Activated CD8-positive, alpha-beta memory T cell treated with anti-CD3 and anti-CD28 coated beads, Interleukin-2, amount 10 ng/mL, durations not matched to agents 7 days and 5 days (primary cell): ENCODE data around the gene PPP2R5B. TPM values are rescaled to one million over a fixed set of nuclear protein-coding genes. Genes with fewer than 3 reads are reported as not detected.

Experiments
- ATAC-seq: fragments of 150-1000 bp; cut with Tn5 transposase; one replicate; pipeline ENCODE4 v1.10.0; 2021; ENCODE audit warnings: moderate library complexity
- CTCF ChIA-PET: fragments of 350-600 bp; sonication (Branson Sonifier 250); formaldehyde crosslinking; loops from one replicate; lab custom pipeline; 2021; ENCODE audit warnings: antibody characterized with exemption; lab: Charles Lee
- DNase-seq: peaks from one replicate; pipeline ENCODE4 v3.0.0-alpha.2; 2020
- H3K27ac Mint-ChIP-seq: one replicate; pipeline ENCODE4 v1.8.0; 2021; ENCODE audit warnings: mild to moderate bottlenecking, mixed read lengths
- H3K27me3 Mint-ChIP-seq: one replicate; pipeline ENCODE4 v1.8.0; 2021; ENCODE audit warnings: mixed read lengths
- H3K36me3 Mint-ChIP-seq: one replicate; pipeline ENCODE4 v1.8.0; 2021; ENCODE audit warnings: mild to moderate bottlenecking, mixed read lengths
- H3K4me1 Mint-ChIP-seq: one replicate; pipeline ENCODE4 v1.8.0; 2021; ENCODE audit warnings: mixed read lengths
- H3K4me3 Mint-ChIP-seq: one replicate; pipeline ENCODE4 v1.8.0; 2021; ENCODE audit warnings: mild to moderate bottlenecking, moderate library complexity, mixed read lengths
- H3K9me3 Mint-ChIP-seq: one replicate; pipeline ENCODE4 v1.8.0; 2022; ENCODE audit warnings: low read depth, mixed read lengths
- total RNA-seq, 2 experiments: library from RNA; stranded (reverse); gene quantifications; one replicate each; pipeline ENCODE4 v1.2.3, GENCODE V29; 2021

PPP2R5B gene
- total RNA-seq, 2 experiments from 2014 or later: 11.7 to 12.3 TPM

DNA sequence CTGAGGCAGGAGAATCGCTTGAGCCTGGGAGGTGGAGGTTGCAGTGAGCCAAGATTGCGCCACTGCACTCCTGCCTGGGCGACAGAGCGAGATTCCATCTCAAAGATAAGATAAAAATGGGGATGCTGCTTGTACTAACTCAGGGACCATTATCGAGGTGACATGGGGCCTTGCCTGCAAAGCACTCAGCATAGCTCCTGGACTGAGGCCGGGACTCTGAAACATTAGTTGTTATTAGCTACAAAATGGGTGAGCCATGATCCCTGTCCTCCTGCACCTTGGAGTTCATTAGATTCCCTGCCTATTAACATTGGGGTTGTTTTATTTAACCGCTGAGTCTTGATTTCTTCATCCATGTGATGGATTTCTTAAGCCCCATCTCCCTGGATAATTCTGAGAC is 5.1 kb downstream of the PPP2R5B start:
- CTCF ChIA-PET: interaction anchor here (1.4 to 1.7 kb wide), 2 partner anchors 11 to 181 kb away, joined by 3 to 4 read pairs; no protein-coding TSS in a partner anchor
- no peaks in the 10 kb centered on the region for H3K9me3 Mint-ChIP-seq
- H3K27me3 Mint-ChIP-seq: no peaks in the 10 kb centered on the region
- peaks cover 5% of the 10 kb centered on the region for H3K4me1 Mint-ChIP-seq
- DNase-seq: no peak
- no peak overlapping the region for H3K27ac Mint-ChIP-seq
- H3K36me3 Mint-ChIP-seq: no peaks in the 10 kb centered on the region
- no peak overlapping the region for H3K4me3 Mint-ChIP-seq
- ATAC-seq: no peak

DNA sequence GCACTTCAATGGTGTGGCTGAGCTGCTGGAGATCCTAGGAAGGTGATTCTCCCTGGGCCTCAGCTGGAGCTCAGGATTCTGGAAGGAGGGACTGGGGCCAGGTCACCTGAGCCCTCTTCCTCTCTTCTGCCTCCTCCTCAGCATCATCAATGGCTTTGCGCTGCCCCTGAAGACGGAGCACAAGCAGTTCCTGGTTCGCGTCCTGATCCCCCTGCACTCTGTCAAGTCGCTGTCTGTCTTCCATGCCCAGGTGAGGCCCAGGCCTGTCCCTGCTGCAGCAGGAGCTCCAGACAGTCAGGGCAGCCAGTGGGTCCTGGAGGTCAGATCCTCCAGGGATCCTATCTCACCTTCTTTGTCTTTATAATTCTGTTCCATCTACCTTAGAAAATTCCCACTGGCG is 5.9 kb downstream of the PPP2R5B start:
- DNase-seq (no peak), ATAC-seq (no peak)
- Mint-ChIP-seq H3K36me3 (no peaks in the 10 kb centered on the region), H3K4me1 (peaks cover under 1% of the 10 kb centered on the region), H3K9me3 (no peaks in the 10 kb centered on the region), H3K4me3 (no peak overlapping the region), H3K27me3 (no peaks in the 10 kb centered on the region), H3K27ac (no peak overlapping the region)
- CTCF ChIA-PET: interaction anchor here (1.4 kb wide), 1 partner anchor 180 kb away, joined by 3 read pairs; no protein-coding TSS in a partner anchor

DNA sequence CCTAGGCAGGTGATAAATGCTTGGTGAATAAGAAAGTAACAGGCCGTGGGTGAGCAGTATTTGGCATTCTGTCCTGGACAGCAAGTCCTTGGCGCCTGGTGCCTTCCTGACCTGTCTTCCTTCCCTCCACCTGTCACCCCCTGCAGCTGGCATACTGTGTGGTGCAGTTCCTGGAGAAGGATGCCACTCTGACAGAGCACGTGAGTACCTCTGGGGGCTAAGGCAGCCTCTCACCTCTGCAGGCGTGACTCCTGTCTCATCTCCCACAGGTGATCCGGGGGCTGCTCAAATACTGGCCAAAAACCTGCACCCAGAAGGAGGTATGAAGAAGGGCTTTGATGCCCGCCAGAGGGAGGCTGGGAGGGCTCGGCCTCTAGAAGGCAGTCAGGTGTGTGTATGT is 6.8 kb downstream of the PPP2R5B start:
- Mint-ChIP-seq H3K27me3 (no peaks in the 10 kb centered on the region), H3K4me1 (no peaks in the 10 kb centered on the region), H3K27ac (no peak overlapping the region), H3K36me3 (no peaks in the 10 kb centered on the region), H3K9me3 (no peaks in the 10 kb centered on the region), H3K4me3 (no peak overlapping the region)
- no peak for DNase-seq
- ATAC-seq: no peak
- CTCF ChIA-PET: no interaction called here

DNA sequence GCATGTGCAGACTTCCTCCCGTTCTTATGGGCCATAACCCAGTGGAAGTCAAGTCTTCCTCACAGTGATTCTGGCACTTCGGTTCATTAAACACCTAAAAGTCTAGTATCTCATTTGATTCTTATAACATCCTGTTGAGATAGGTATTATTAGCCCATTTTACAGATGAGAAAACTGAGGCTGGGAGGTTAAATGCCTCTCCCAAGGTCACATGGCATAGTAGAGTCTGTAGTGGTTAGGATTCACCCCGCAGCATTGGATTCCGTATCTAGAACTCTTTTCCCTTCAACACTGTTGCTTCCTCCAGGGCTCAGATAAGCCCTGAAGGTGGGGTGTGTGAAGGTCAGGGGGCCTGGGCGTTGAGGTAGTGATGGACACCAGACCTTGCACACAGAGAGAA is 7.8 kb downstream of the PPP2R5B start:
- CTCF ChIA-PET: no interaction called here

DNA sequence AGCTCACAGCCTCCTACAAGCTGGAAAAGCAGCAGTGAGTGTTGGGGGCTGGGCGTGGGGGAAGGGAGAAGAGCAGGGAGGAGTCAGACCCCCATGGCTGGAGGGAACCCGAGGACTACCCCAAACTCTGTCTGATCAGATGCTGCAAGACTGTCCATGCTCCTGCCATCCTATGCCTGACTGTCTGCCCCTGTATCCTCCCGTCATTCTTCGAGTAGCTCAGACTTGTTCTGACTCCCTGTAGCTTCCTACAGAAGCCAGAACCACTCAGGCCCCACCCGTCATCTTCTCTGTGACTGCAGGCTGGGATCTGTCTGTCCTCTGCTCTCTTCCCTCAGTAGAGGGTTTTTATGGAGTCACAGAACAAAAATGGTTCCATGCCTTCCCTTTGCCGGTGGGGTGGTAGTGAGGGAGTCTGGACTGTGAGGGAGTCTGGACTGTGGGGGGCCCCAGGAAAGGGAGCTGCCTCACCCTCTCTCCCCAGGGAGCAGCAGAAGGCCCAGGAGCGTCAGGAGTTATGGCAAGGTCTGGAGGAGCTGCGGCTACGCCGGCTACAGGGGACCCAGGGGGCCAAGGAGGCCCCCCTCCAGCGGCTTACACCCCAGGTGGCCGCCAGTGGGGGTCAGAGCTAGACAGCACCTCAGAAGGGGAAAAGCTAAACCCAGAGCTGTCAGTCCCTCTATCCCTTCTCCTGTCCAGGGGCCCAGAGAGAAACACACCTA is 8.9 kb downstream of the PPP2R5B start:
- ATAC-seq (no peak), DNase-seq (no peak)
- Mint-ChIP-seq H3K9me3 (no peaks in the 10 kb centered on the region), H3K4me3 (no peak overlapping the region), H3K36me3 (no peaks in the 10 kb centered on the region), H3K4me1 (no peaks in the 10 kb centered on the region), H3K27ac (no peak overlapping the region), H3K27me3 (no peaks in the 10 kb centered on the region)
- CTCF ChIA-PET: interaction anchor here (0.6 kb wide), 1 partner anchor 19 kb away, joined by 3 read pairs; no protein-coding TSS in a partner anchor

More for the DNA sequence above, 7.8 kb downstream of the PPP2R5B start:
- Mint-ChIP-seq H3K27me3 (no peaks in the 10 kb centered on the region), H3K9me3 (no peaks in the 10 kb centered on the region), H3K27ac (no peak overlapping the region), H3K4me3 (no peak overlapping the region), H3K36me3 (no peaks in the 10 kb centered on the region), H3K4me1 (no peaks in the 10 kb centered on the region)
- DNase-seq (no peak), ATAC-seq (no peak)

DNA sequence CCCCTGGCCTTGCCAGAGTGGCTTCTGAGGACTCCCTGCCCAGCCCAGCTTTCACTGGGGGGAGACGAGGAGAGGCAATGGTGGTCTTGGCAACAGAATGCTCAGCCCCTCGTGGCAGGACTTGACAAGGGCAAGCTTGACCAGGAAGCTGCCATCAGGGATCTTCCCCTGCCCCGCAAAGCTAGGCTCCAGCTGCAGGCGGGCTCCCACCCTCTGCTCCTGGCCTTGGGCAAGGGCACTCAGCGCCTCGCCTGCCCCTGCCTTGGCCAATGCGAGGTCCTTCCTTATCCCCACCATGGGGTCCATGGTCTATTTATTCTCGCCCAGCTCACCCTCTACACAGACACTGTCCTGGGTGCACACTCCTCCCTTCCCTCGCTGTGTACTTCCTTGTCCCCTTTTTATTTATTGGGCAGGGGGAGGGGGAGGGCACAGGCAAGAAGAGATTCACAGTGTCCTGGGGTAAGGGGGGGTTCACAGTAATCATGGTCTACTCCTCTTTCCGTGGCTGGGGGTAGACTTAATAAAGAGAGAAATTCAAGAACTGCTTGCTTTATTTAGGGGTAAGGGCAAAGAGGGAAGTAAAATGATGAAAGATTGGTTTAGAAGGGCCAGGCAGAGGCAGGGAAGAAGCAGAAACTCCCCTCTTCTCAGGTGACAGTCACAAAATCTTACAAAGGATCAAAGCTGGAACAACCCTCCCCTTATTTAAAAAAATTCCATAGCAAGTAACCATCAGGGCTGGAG is 9.6 kb downstream of the PPP2R5B start:
- Mint-ChIP-seq H3K9me3 (no peaks in the 10 kb centered on the region), H3K4me1 (no peaks in the 10 kb centered on the region), H3K27me3 (peaks cover 2% of the 10 kb centered on the region), H3K27ac (no peak overlapping the region), H3K4me3 (no peak overlapping the region), H3K36me3 (no peaks in the 10 kb centered on the region)
- no peak for DNase-seq
- ATAC-seq: no peak
- CTCF ChIA-PET: interaction anchor here (0.6 kb wide), 1 partner anchor 18 kb away, joined by 3 read pairs; no protein-coding TSS in a partner anchor

DNA sequence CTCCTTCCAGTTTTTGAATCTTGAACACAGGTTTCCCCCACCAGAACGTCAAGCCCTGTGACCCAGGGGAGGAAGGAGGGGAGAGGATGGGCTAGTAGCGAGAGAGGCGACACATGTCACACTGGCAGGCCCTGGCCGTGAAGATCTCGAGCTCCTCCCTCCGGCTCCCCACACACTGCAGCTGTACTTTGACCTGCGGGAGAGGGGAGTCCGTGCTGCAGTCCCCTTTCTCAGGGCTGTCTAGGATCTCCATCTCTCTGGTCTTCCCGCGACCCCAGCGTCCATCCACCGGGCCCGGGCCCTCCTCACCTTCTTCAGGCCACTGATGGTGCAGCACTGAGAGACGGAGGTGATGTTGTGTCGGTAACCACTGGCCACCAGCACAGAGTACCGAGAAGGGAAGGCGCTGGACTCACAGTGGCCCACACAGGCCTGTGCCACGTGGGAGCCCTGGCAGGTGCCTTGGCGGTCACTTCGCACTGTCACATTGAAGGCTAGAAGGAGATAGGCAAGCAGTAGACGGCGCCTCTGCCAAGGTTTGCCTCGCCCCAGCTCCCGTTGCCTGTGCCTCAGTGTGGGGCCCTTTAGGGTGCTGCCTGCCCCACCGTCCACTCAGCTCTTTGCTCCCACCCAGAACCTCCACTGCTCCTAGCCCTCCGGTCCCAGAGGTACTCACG is 10.3 kb downstream of the PPP2R5B start:
- Mint-ChIP-seq H3K27ac (no peak overlapping the region), H3K27me3 (peaks cover 2% of the 10 kb centered on the region), H3K4me1 (no peaks in the 10 kb centered on the region), H3K9me3 (no peaks in the 10 kb centered on the region), H3K4me3 (no peak overlapping the region), H3K36me3 (no peaks in the 10 kb centered on the region)
- CTCF ChIA-PET: no interaction called here
- ATAC-seq (no peak), DNase-seq (no peak)

DNA sequence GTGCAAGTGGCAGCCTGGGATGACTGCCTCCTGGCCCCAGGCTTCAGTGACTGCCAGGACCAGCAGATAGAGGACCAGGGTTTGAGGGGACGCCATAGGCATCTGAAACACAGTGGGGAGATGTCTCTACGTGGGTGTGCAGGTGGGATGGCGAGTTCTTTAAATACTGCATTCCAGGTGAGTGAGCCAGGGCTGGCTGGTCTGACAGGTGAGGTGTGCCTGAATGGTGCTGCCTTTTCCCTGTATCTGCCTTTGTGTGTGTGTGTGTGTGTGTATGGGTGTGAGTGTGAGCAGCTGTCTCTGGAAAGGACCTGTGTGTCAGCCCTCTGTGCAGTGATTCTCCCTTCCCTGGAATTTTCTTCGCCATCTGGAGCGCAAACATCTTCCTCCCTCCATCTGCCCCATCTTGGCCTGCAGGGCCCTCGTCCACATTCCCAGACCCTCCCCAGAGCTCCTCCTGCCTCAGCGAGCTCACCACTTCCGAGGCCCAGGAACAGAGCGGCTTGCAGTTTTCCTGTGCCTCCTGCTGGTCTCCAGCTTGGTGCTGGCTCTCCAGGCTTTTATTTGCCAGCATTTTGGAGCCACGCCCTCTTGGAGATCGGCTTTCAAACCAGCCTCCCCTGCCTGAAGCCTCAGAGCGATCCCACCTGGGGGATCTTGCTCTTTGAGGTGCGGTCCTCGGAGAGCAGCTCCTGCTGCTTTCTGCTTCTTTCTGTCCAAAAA is 11.0 kb downstream of the PPP2R5B start, which contains the start of gene GPHA2:
TSS of gene GPHA2 (minus strand) at position 535 of the 723 bp plus-strand sequence. CDS start at position 102, 433 bp downstream.
- Mint-ChIP-seq H3K36me3 (no peaks in the 10 kb centered on the region), H3K27ac (no peak within 1 kb of the TSS), H3K4me1 (no peaks in the 10 kb centered on the region), H3K9me3 (no peaks in the 10 kb centered on the region), H3K27me3 (peaks cover 2% of the 10 kb centered on the region), H3K4me3 (no peak within 1 kb of the TSS)
- CTCF ChIA-PET: interaction anchor here (1.3 to 1.5 kb wide), 2 partner anchors 16 to 59 kb away, joined by 3 read pairs; no protein-coding TSS in a partner anchor
- no peak for ATAC-seq
- DNase-seq: no peak

DNA sequence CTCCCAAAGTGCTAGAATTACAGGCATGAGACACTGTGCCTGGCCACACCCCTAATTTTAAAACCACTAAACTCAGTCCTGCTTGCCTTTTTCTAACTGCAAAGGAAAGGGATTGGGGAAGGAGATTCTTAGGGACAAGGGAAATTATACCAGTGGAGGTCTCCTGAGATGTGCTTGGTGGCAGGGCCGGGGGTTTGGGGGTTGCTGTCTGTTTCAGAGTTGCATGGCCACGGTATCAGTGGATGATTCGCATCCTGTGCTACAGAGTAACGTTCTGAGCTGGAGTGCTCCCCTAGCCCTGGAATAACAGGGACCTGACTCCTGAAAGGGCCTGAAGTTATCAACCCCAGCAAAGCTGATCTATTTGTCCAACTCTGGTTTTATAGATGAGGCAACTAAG is 12.1 kb downstream of the PPP2R5B start:
- no peak overlapping the region for H3K27ac Mint-ChIP-seq
- no peak overlapping the region for H3K4me3 Mint-ChIP-seq
- CTCF ChIA-PET: interaction anchor here (1.3 to 1.5 kb wide), 2 partner anchors 15 to 58 kb away, joined by 3 read pairs; no protein-coding TSS in a partner anchor
- H3K9me3 Mint-ChIP-seq: no peaks in the 10 kb centered on the region
- H3K4me1 Mint-ChIP-seq: no peaks in the 10 kb centered on the region
- H3K27me3 Mint-ChIP-seq: peaks cover 4% of the 10 kb centered on the region
- no peaks in the 10 kb centered on the region for H3K36me3 Mint-ChIP-seq
- ATAC-seq: no peak
- no peak for DNase-seq

DNA sequence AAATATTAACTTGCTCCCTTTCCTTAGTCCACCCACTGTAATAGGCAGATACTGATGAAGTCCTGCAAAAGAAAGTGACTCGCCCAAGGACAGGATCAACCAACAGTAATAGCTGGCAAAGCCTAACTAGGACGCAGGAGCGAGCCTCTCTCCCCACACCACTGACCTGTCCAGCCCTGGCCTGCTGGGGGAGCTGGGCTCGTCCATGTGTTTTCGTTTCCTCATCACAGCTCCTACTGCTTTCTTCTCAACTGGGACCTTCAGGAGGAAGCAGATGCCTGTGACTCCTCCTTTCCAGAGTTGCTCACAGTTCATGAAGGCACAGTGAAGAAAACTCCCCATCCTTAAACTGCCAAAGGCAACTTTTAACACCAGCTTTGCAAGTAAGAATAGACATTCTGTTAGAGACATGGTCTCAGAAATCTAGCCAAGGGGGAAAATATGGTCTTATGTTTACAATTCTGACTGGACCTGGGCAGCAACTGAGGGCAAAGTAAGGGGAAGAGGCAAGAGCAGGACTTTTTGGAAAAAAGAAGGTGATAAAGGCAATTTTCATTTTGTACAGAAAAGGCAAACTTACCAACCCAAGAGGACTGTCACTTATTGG is 22.8 kb downstream of the PPP2R5B start:
- H3K4me3 Mint-ChIP-seq: no peak overlapping the region
- ATAC-seq (no peak), DNase-seq (no peak)
- peaks cover 21% of the 10 kb centered on the region for H3K27me3 Mint-ChIP-seq
- H3K36me3 Mint-ChIP-seq: no peaks in the 10 kb centered on the region
- no peak overlapping the region for H3K27ac Mint-ChIP-seq
- no peaks in the 10 kb centered on the region for H3K9me3 Mint-ChIP-seq
- no peaks in the 10 kb centered on the region for H3K4me1 Mint-ChIP-seq
- CTCF ChIA-PET: no interaction called here

DNA sequence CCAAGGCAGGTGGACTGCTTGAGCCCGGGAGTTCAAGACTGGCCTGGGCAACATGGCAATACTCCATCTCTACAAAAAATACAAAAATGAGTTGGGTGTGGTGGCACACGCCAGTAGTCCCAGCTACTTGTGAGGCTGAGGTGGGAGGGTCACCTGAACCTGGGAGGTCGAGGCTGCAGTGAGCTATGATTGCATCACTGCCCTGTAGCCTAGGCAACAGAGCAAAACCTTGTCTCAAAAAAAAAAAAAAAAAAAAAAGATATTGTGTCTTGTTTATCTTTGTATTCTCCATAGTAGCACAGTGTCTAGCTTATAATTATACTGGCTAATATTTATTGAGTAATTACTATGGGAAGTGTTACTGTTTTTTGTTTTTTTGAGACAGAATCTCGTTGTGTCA is 27.0 kb downstream of the PPP2R5B start:
- Mint-ChIP-seq H3K4me3 (no peak overlapping the region), H3K27ac (no peak overlapping the region), H3K9me3 (no peaks in the 10 kb centered on the region), H3K36me3 (no peaks in the 10 kb centered on the region), H3K27me3 (peaks cover 23% of the 10 kb centered on the region), H3K4me1 (no peaks in the 10 kb centered on the region)
- CTCF ChIA-PET: interaction anchor here (0.7 to 1.4 kb wide), 4 partner anchors 12 to 159 kb away, joined by 3 read pairs; no protein-coding TSS in a partner anchor
- no peak for DNase-seq
- no peak for ATAC-seq

DNA sequence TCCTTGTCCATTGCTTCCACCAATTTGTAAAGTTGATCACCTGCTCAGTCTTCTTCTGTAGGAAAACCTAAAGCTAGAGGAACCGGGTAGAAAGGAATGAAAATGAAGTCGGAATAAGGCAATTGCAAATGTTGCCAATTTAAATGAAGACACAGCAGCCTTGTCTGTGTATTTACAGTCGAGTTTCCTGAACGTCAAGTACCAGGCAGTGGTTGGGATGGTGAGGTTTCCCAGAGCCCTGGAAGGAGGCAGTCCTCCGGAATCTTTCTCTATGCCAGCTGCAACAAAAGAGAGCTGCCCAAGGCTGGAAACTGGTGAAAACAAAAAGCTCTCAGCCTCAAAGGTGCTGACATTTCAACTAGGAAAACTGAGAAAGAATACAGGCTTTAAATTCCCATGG is 29.7 kb downstream of the PPP2R5B start:
- H3K4me1 Mint-ChIP-seq: no peaks in the 10 kb centered on the region
- no peak overlapping the region for H3K4me3 Mint-ChIP-seq
- H3K27ac Mint-ChIP-seq: no peak overlapping the region
- no peak for DNase-seq
- H3K27me3 Mint-ChIP-seq: peaks cover 25% of the 10 kb centered on the region
- CTCF ChIA-PET: interaction anchor here (1.0 to 1.3 kb wide), 2 partner anchors 35 to 60 kb away, joined by 3 to 4 read pairs; partner anchors contain the start of gene ARL2
- H3K9me3 Mint-ChIP-seq: no peaks in the 10 kb centered on the region
- no peak for ATAC-seq
- no peaks in the 10 kb centered on the region for H3K36me3 Mint-ChIP-seq
